GM20000 (cell line): ENCODE measurements around the gene NUMB.
A peak's percentile ranks its signal among the peaks of the same experiment; 100 is the strongest.

Source experiments
- DNase-seq: peaks from one replicate; pipeline ENCODE4 v3.0.0; 2012; ENCODE audit warnings: low spot score
- CTCF ChIP-seq: IDR thresholded peaks from 2 replicates; pipeline ENCODE4 v1.5.1; 2012; ENCODE audit warnings: mild to moderate bottlenecking, control low read depth; ENCODE audit errors: extremely low read depth, missing control alignments

The NUMB gene

GRCh38 chr14:73237786-73238423 is 220.4 kb downstream of the NUMB start:
- TF ChIP-seq CTCF: no peak
- DNase-seq: peak; percentile 71

GRCh38 chr14:73237219-73237785 is 221.0 kb downstream of the NUMB start, which contains the start of gene PAPLN:
Gene PAPLN (plus strand): TSS chr14:73237506. CDS start chr14:73239779, 2,273 bp downstream.
- peak; percentile 72 for DNase-seq
- TF ChIP-seq CTCF: no peak

GRCh38 chr14:73236752-73237218 is 221.6 kb downstream of the NUMB start:
- no peak for DNase-seq
- TF ChIP-seq CTCF: no peak

DNA sequence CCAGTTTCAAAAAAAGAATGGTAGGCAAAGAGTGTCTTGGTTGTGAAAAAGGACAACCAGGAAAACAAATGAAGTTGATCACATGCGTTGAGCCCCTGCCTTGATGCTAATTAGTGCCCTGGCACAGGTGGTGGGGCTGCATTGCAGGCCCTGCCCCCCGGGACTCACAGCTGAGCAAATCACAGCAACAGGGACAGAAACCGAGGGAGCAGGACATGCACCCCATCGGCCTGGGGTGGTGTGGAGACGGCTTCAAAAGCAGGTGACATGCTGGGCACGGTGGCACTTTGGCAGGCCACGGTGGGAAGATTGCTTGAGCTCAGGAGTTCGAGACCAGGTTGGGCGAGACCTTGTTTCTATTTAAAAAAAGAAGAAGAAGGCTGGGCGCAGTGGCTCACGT is 222.2 kb downstream of the NUMB start:
- no peak for DNase-seq
- no peak for TF ChIP-seq CTCF

DNA sequence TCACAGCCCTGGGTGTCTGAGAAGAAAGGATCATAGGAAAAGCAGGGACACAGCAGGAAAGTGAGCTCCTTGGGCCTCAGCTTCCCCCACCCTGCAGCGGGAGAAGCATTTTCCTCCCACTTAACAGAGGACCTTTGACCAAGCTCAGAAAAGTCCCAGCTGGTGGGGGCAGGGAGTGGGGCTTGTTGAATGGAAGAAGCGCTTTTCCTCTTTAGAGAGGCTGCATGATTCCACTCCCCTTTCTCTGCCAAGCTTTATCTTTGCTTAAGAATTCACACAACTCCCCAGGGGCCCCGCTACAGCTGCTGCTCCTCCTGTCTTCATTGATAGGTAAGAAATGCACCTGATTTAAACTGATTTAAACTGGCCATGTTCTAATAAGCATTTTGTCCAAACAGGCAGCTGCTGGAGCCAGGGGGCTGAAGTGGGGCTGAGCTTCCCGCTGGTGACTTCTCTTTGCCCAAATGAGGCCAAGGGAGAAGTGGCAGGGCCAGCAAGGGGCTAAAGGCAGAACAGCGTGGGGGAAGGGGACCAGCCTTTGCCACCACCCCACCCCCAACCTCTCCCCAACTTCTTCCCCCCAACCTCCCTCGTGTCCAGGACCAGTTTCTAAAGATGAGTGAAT is 222.7 kb downstream of the NUMB start:
- no peak for TF ChIP-seq CTCF
- DNase-seq: no peak

GRCh38 chr14:73234586-73235394 is 223.6 kb downstream of the NUMB start:
- DNase-seq: no peak
- TF ChIP-seq CTCF: no peak

DNA sequence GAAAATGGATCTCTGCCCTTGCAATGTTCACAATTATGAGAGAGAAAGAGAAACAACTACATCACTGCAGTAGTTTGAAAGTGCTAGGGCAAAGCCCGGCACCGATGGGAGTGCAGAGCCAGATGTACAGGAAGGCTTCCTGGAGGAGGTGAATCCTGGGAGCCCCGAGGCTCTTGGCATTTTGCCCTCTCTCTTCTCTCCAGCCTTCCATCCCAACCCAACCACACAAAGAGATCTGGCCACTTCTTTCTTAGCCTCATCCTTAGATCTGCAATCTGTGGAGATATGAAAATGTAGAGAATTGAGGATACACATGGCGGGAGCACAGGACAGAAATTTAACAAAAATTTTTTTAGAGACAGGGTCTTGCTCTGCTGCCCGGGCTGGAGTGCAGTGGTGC is 224.3 kb downstream of the NUMB start:
- TF ChIP-seq CTCF: no peak
- DNase-seq: no peak
